GM19239 (cell line): ENCODE measurements around the gene SLC52A3.
"Not testable (repeated sequence)": the region's sequence is repeated elsewhere in the genome, so short reads cannot be mapped to it uniquely, and the experiment has no call there.

ENCODE experiments used
- DNase-seq: peaks from one replicate; pipeline ENCODE4 v3.0.0; 2011; ENCODE audit warnings: low spot score; ENCODE audit not compliant: insufficient read length
- FAIRE-seq: peaks from 2 replicates; lab custom pipeline; 2011; peaks lifted over from hg19 to GRCh38; lab: Jason Lieb, UNC

SLC52A3 gene

DNA sequence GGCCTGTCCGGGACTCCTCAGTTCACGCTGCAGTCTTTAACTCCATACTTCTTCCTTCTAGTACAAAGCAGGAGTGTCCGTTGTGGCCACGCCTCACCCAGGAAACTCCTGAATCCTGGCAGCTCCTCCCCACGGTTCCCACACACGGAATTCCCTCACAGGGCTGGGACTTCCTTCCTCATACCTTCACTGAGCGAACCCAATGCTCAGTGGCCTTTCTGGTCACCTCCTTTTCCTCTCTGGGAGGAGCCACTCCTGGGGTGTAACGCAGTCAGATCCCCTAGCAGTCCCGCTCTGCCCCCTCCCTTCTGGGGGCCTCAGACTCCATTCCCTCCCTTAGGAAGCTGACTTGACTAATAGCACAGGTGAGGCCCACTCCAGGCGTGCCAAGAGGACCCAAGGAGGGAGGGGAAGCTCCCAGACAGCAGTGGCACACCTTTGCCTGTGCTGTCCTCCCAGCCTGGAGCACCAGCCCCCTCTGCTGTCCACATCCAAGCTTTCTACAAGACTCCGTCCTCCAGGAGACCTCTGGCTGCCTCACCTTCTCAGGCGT, at the start of gene SLC52A3:
Gene SLC52A3, minus strand, starts transcription at position 75 of the 553 bp plus-strand sequence. CDS start 2,726 bp downstream, outside the sequence.
- DNase-seq (no peak), FAIRE-seq (no peak)

DNA sequence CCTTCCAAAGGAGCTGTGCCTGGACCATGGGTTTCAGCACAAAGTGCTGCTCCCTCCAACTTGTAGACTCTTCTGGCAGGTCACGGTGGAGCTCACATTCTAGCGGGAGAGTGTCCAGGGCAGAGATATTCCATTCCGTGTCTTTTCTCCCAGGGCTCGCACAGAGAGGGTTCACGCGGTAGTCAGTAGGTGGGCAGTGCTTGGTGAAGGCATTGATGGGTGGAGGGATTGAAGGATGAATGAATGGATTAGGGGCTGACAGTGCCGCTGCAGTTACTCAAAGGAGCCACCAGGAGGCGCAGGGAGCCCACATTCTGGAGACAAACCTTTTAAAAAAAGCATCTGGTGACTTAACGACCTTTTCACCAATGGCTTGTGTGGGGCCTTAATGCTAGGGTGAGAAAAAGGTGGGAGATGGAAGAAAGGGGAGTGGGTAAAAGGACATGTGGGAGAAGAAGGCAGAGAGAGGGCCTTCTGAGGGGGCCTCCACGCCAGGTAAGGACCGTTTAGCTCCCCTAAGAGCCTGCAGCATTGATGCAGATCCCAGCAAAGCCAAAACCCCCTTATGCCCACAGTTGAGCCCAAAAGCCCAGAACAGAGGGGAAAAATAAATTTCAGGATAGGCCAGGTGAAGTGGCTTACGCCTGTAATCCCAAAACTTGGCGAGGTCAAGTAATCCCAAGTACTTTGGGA, 47.8 kb upstream of the SLC52A3 start:
- FAIRE-seq (peak; percentile 53), DNase-seq (peak; percentile 56)

DNA sequence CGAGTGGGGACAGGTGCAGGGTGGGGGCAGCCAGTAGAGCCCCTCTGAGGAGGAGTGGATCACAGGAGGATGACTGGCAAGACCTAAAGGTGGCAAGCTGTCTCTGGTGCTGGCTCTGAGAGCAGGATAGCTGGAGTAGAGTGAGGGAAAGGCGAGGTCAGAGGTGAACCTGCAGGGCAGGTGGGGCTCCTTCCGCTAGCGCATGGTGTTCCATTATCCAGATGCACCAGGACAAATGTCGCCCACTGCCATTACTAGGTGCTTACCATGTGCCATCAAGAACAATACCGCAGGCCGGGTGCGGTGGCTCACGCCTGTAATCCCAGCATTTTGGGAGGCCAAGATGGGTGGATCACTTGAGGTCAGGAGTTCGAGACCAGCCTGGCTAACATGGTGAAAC, 46.9 kb upstream of the SLC52A3 start:
- DNase-seq, result no peak
- FAIRE-seq, result no peak

DNA sequence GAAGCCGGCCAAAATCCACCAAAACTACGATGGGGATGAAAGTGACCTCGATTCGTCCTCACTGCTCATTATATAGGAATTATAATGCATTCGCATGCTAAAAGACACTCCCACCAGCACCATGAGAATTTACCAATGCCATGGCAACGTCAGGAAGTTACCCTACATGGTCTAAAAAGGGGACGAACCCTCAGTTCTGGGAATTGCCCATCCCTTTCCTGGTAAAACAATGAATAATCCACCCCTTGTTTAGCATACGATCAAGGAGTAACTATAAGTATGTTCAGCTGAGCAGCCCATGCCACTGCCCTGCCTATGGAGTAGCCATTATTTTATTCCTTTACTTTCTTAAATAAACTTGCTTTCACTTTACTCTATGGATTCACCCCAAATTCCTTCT, 45.1 kb upstream of the SLC52A3 start:
- DNase-seq (no peak), FAIRE-seq (no peak)

DNA sequence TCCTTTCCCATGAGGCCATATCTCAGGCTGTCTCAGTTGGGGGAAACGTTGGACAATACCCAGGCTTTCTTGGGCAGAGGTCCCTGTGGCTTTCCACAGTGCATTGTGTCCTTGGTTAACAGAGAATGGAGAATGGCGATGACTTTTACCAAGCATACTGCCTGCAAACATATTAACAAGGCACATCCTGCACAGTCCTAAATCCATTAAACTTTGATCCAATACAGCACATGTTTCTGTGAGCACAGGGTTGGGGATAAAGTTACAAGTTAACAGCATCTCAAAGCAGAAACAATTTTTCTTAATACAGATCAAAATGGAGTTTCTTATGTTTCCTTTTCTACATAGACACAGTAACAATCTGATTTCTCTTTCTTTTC, 44.1 kb upstream of the SLC52A3 start:
- FAIRE-seq, DNase-seq: not testable (repeated sequence)

DNA sequence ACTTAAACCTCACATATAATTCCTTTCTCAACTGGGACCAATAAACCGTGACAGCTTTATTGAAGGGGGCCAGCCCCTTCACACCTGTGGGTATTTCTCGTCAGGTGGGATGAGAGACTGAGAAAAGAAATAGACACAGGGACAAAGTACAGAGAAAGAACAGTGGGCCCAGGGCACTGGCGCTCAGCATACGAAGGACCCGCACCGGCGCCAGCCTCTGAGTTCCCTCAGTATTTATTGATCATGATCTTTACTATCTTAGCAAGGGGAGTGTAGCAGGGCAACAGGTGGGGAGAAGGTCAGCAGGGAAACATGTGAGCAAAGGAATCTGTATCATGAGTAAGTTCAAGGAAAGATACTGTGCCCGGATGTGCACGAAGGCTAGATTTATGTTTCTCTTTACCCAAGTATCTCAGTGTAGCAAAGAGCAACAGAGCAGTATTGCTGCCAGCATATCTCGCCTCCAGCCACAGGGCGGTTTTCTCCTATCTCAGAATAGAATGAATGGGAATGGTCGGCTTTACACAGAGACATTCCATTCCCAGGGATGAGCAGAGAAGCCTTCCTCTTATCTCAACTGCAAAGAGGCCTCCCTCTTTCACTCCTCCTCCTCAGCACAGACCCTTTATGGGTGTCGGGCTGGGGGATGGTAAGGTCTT, 43.6 kb upstream of the SLC52A3 start:
- FAIRE-seq, DNase-seq: not testable (repeated sequence)

DNA sequence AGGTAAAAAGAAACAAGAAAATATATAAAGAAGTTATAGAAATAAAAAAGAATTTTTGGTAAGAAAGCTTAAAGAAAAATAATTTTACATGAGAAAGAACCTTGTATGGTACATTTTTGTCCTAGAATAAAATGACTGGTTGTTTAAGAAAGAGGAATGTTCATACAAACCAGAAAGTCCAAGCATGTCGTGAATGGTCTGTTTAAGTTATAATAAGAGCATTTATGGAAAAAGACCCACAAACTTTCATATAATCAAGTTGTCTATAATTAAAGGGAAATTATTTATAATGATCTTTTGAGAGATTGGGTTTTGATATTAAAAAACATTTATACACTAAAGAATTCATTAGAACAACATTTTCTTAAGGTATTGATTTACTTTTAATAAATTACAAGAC, 37.4 kb upstream of the SLC52A3 start:
- FAIRE-seq (no peak), DNase-seq (no peak)

DNA sequence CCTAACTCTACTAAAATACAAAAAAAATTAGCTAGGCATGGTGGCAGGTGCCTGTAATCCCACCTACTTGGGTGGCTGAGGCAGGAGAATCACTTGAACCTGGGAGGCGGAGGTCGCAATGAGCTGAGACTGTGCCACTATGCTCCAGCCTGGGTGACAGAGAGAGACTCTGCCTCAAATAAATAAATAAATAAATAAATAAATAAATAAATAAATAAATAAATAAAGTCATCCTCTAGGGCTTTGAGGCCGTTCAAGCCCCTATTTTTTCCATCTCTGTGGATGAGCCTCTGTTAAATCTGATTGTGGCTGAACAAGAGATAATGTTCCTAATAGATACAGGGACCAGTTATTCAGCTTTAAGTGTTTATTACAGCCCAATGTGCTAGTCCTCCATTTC, 33.4 kb upstream of the SLC52A3 start:
- no peak for DNase-seq
- no peak for FAIRE-seq

DNA sequence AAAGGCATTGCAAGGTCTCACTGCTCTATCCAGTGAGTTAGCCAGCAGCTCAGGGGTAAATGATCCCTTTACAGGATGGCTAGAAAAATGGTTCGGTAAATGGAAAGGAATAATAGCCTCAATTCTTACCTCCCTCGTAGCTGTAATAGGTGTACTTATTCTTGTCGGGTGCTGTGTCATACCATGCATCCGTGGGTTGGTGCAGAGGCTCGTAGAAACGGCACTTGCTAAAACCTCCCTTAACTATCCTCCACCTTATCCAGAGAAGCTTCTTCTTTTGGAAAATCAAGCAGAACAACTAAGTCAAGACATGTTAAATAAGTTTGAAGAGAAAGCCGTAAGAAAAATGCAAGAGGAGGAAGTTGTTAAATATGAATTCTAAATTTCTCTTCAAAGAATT, 31.7 kb upstream of the SLC52A3 start:
- FAIRE-seq, DNase-seq: not testable (repeated sequence)

DNA sequence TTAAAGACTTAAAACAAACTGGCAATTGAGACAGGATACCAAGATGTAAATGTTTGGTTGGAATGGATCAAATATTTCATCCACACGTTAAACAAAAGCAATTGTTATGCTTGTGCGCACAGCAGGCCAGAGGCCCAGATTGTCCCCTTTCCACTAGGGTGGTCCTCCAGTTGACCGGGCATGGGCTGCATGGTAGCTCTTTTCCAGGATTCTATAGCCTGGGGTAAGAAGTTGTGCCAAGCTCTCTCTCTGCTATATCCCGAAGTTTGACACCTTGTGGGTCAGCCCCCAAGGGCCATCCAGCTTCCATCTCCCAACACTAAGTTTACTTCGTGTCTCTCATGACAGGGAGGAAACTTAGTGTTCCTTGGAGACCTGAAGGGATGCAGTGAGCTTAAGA, 30.4 kb upstream of the SLC52A3 start:
- not testable (repeated sequence) for DNase-seq, FAIRE-seq

DNA sequence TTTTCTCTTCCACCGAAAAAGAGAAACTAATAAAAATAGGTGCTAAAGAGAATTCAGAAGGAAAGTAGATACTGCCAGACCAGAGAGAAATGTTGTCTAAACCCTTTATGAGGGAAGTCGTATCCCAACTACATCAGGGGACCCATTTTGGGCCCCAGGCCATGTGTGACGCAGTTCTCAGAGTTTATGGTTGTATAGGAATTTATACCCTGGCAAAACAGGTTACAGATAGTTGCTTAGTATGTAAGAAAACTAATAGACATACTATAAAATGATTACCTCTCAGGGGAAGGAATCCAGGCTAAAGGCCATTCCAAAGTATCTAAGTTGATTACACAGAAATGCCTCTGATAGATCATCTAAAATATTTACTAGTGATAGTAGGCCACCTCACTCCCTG, 28.6 kb upstream of the SLC52A3 start:
- no peak for FAIRE-seq

DNA sequence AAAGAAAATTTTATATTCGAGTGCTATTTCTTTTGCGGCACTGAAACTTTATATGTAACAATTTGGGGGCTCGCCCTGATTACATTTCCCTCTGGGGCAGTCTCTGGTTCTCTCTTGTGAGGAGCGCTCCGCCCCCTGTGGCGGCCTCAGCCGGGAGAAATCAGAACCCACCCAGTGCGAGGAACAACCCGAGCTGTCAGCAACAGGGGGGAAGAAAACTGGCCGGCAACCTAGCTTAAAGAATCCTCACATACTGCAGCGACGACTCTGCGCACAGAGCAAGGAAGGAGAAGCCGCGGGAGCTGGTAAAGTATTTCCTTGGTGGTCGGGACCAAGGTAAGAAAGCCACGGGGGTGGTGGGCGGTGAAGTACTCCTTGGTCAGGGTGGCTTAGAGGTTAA, 23.9 kb upstream of the SLC52A3 start:
- DNase-seq (no peak), FAIRE-seq (no peak)

More for the DNA sequence above, 28.6 kb upstream of the SLC52A3 start:
- no peak for DNase-seq

DNA sequence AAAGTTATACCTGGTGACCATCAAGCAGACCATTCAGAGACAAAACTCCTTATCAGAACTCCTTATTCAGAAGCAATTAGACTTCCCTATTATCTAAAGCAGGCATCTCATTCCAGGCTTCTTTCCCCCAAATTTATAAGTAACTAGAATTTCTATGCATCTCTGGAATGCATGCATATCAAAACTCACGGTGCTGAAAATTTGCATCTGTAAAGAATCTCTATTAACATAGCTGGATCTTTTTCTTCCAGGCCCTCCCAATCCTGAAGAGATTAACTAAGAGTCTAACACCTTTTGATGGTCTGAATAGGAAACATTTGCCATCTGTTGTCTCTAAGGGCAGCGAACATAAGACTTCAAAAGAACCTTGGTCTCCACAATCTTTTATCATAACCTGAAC, 22.8 kb upstream of the SLC52A3 start:
- DNase-seq (no peak), FAIRE-seq (no peak)

DNA sequence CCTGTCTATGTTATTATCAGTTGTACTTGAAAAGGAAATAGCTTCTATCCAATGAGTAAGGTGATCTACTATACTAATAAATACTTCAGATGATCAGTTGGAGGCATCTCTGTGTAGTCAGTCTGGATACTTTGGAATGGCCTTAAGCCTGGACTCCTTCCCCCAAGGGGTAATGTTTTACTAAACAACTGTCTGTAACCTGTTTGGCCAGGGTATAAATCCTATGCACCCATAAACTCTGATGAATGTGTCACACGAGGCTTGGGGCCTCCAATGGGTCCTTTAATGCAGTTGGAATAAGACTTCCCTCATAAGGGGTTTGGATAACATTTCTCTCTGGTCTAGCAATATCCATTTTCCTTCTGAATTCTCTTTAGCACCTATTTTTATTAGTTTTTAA, 19.5 kb upstream of the SLC52A3 start:
- DNase-seq, result no peak
- FAIRE-seq, result no peak

DNA sequence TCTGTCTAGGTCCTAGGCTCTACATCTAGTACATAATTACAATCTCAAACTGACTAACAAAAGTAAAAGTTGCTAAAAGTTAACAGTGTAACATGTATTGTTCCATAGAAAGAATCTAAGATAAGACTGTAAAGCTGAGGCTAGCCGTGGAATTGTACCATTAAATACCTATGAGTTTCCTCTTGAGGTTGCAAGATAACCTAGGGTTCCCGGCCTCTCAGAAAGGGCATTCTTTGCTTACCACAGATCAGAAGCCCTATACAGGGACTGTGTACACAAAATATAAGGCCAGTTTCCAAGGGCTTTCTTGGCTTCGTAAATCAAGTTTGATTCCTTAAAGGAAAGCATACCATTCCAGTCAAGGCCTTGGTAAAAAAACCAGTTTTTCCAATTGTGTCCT, 11.5 kb upstream of the SLC52A3 start:
- FAIRE-seq, result no peak
- no peak for DNase-seq

DNA sequence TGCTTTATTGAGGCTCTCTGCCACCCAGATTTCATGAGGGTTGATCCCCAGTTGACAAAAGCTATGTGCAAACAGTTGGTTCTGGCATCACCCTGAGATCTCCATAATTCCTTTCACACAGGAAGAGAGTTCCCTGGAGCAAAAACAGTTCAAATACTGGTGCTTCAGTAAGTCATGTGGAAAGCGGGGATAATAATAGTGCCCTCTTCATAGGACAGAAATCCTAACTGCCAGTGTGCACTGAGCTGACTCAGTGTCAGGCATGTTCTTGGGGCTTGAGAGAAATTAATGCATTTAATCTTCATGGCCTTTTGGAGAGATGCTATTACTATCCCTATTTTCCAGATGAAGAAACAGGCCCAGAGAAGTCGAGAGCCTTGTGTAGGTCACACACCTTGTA, 7.9 kb upstream of the SLC52A3 start:
- FAIRE-seq (no peak), DNase-seq (no peak)

DNA sequence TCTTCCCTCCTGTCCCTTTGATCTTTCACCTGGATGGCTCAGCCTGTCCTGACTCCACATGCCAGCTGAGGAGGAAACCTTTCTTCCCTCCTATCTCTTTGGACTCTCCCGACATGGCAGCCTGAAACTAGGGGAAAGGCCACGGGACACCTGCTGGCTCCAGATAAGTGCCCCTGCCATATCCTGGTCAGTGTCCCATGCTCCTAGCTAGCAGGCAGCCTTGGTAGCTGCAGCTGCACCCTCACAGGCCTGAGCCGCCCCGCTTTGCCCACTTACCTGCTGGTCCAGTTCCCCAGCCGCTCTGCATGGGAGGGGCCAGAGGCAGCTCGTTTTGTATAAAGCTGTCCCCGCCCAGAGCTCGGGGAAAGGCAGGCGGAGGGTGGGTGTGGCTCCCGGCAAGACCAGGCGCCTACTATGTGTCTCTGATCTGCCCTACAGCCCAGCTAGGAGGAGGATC, 7.4 kb upstream of the SLC52A3 start:
- FAIRE-seq (no peak), DNase-seq (no peak)

DNA sequence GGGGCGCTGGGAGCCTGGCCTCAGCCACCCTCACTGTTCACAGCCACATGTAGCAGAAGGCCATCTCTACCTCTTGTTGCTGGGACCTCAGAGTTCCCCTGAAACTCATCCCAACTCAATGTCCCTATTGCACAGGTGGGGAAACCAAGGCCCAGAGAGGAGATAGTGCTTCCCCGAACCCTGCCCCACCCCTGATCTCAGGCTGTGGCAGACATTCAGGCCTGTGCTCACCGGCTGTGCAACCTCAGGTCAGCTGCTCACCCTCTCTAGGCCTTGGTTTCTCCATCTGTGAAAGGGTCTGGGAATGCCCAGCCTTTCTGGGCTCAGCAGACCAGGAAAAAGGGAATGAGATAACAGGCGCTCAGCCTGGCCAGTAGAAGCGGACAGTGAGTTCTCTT, 6.4 kb upstream of the SLC52A3 start:
- DNase-seq, result no peak
- FAIRE-seq, result no peak

DNA sequence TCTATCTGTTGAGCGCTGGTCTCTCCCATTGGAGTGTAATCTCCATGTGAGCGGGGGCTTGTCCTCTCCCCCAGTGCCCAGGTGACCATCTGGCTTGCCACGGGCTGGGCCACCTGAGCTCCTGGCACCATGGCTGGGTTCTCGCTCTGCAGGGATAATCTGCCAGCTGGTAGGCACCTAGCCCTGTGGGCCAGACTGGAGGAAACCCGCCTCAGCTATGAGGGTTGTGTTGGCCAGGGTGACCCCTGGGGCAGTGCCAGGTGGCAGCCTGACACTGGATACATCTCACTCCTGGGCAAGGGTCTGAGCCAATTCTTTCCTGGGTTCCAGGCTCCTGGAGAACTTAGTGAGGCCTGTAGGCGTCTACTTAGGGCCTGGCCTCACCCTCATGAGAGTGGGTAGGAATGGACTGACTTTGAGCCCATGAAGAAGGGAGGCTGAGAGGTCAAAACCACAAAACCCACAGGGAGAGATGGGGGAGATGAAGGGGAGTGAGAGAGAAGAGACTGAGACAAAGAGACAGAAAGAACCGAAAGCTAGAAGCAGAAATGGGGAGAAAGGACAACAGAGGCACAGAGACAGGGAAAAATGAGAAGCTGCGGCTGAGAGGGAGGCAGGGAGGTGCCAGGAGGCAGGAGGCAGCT, 5.8 kb upstream of the SLC52A3 start:
- DNase-seq, result no peak
- FAIRE-seq, result no peak

DNA sequence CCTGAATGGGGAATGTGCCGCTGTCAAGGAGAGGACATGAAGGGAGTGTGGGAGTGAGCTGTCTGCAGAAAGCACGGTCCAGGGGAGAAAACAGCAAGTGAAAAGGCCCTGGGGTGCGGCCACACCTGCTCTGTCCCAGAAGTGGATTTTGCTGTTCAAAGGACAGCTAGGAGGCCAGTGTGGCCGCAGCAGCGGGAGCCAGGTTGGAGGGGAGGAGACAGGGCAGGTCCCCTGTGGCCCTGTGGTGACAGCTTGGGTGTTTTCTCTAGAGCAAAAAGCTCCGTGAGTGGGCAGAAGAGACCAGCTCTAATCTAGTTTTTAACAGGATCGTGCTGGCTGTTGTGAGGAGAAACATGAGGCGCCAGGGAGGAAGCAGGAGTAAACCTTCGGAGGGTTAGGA, 4.5 kb upstream of the SLC52A3 start:
- DNase-seq, result no peak
- FAIRE-seq, result no peak
